Ishikawa (cell line): ENCODE data around the gene MTMR2.

Source experiments
- CREB1 ChIP-seq: IDR thresholded peaks from 2 replicates; pipeline ENCODE4 v1.6.1; 2012; ENCODE audit warnings: low read depth
- FOXM1 ChIP-seq: IDR thresholded peaks from 2 replicates; pipeline ENCODE4 v1.6.1; 2012; ENCODE audit warnings: low read depth, borderline replicate concordance
- MAX ChIP-seq: IDR thresholded peaks from 2 replicates; pipeline ENCODE4 v1.6.1; 2012
- NFIC ChIP-seq: IDR thresholded peaks from 2 replicates; pipeline ENCODE4 v1.6.1; 2012
- RAD21 ChIP-seq: IDR thresholded peaks from 2 replicates; pipeline ENCODE4 v1.6.1; 2012; ENCODE audit warnings: low read depth
- REST ChIP-seq: IDR thresholded peaks from 2 replicates; pipeline ENCODE4 v1.6.1; 2012; ENCODE audit warnings: low read depth, mild to moderate bottlenecking
- TAF1 ChIP-seq: IDR thresholded peaks from 2 replicates; pipeline ENCODE4 v1.6.1; 2012; ENCODE audit warnings: low read depth, mild to moderate bottlenecking
- TEAD4 ChIP-seq: IDR thresholded peaks from 2 replicates; pipeline ENCODE4 v1.6.1; 2012
- YY1 ChIP-seq: IDR thresholded peaks from 2 replicates; pipeline ENCODE4 v1.6.1; 2012; ENCODE audit warnings: low read depth
- TF ChIP-seq, protein P1 (sequence below): IDR thresholded peaks from 2 replicates; pipeline ENCODE4 v1.6.1; 2012

DNA sequence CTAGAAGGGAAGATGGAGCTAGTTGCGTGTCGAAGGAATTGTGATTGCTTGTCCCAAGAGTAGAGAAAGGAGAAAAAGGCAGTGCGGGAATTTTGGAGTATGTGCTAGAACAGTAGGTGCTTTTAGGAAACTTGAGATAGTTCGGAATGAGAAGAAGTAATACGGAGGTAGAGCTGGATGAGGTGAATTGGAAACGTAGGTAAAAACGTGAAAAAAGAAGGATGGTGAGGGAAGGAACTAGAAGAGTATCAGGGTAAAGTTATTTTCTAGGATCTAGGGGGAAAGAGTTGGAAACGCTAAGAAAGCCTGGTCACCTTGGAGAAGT lies 132.2 kb downstream of the MTMR2 start:
- TF ChIP-seq, protein P1, sequence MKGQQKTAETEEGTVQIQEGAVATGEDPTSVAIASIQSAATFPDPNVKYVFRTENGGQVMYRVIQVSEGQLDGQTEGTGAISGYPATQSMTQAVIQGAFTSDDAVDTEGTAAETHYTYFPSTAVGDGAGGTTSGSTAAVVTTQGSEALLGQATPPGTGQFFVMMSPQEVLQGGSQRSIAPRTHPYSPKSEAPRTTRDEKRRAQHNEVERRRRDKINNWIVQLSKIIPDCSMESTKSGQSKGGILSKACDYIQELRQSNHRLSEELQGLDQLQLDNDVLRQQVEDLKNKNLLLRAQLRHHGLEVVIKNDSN: no peak
- no peak for TF ChIP-seq RAD21
- TF ChIP-seq TEAD4: no peak
- no peak for TF ChIP-seq MAX
- TF ChIP-seq CREB1: no peak
- no peak for TF ChIP-seq TAF1
- TF ChIP-seq FOXM1: no peak
- no peak for TF ChIP-seq NFIC
- no peak for TF ChIP-seq REST
- no peak for TF ChIP-seq YY1
